Prostate gland (tissue), 2 donors: Measurements from ENCODE around the gene HIGD2B.
"Not testable (repeated sequence)": the region's sequence is repeated elsewhere in the genome, so short reads cannot be mapped to it uniquely, and the experiment has no call there.

Source experiments
- POLR2AphosphoS5 ChIP-seq: sonication (generic); formaldehyde crosslinking; IDR thresholded peaks from one replicate; pipeline ENCODE4 v1.6.1; 2017; ENCODE audit warnings: antibody characterized with exemption
- TF ChIP-seq, protein P1 (sequence below), 4 experiments: fragments of 200-600 bp in 2 of 4; fragments of 450-650 bp in 2 of 4; sonication (generic) in 2 of 4; IDR thresholded peaks; 1 replicate in 3 of 4; 2 replicates in 1 of 4; pipeline ENCODE4 v1.5.1; 2016 to 2019; ENCODE audit warnings: antibody characterized with exemption in 4 of 4, mild to moderate bottlenecking in 2 of 4, moderate library complexity in 2 of 4

DNA sequence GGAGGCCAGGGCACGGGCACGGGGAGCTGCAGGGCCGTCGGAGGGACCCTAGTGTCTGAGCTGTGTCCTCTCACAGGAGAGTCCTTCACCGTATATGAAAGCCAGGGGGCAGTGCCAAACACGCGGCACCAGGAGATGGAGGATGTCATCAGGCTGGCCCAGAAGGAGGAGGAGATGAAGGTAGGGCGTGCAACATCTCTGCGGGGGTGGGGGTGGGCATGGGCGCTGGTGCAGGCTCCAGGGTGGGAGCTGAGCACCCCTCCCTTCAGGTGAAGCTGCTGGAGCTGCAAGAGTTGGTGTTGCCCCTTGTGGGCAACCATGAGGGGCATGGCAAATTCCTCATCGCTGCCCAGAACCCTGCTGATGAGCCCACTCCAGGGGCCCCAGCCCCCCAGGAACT, 20.3 kb downstream of the HIGD2B start:
- TF ChIP-seq, protein P1, sequence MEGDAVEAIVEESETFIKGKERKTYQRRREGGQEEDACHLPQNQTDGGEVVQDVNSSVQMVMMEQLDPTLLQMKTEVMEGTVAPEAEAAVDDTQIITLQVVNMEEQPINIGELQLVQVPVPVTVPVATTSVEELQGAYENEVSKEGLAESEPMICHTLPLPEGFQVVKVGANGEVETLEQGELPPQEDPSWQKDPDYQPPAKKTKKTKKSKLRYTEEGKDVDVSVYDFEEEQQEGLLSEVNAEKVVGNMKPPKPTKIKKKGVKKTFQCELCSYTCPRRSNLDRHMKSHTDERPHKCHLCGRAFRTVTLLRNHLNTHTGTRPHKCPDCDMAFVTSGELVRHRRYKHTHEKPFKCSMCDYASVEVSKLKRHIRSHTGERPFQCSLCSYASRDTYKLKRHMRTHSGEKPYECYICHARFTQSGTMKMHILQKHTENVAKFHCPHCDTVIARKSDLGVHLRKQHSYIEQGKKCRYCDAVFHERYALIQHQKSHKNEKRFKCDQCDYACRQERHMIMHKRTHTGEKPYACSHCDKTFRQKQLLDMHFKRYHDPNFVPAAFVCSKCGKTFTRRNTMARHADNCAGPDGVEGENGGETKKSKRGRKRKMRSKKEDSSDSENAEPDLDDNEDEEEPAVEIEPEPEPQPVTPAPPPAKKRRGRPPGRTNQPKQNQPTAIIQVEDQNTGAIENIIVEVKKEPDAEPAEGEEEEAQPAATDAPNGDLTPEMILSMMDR (IDR thresholded peaks at IDR 0.05): not testable (repeated sequence)
- not testable (repeated sequence) for TF ChIP-seq POLR2AphosphoS5
